ENCODE measurements around the gene SLC35G3.
"Not testable (repeated sequence)": the region's sequence is repeated elsewhere in the genome, so short reads cannot be mapped to it uniquely, and the experiment has no call there.

SLC35G3 gene

GRCh38 chr17:35194001-35194400 lies at the start of gene SLC35G3:
SLC35G3 (minus strand) TSS chr17:35194393; CDS start chr17:35194307, 86 bp downstream.
- DNase-seq, result not testable (repeated sequence)

GRCh38 chr17:35243561-35244340 lies 49.6 kb upstream of the SLC35G3 start:
- DNase-seq, result peak; percentile 81

DNA sequence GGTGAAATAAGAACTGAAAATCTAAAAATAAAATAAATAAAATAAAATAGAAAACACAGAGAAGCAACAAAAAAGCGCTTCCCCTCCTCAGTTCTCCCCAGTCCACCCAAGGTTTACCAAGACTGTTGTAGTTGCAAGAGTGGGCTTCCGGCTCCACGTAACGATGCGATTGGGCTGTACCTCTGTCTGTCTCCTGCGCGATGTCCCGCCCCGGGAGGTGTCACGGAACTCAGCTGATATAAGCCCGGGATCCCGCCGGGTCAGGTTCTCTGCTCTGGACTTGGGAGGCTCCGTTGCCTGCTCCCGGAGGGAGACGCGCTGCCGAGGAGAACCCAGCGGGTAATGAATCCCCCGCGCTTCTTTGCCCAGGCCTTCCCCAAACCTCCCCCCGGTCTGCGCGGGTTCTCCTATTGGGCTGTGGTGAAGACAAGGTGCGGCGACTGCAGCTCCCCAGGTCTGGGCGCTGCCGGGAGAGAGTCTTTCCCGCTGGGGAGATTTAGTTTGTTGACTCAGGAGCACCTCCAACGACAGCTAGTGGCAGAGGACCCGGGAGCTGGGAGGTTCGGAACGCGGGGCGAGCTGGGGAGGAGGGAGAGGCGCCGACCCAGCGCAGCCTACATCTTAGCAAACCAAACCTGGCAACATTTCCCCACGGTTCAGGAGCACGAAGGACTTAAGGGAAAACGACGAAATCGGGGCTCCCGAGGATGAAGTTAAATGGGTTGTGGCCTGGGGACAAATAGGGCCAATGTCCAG lies 48.8 kb upstream of the SLC35G3 start, which contains the start of gene SLFN5:
TSS of gene SLFN5 (plus strand) at position 268 of the 756 bp plus-strand sequence. CDS start 15,619 bp downstream, outside the sequence.
- peak; percentile 99 for DNase-seq

DNA sequence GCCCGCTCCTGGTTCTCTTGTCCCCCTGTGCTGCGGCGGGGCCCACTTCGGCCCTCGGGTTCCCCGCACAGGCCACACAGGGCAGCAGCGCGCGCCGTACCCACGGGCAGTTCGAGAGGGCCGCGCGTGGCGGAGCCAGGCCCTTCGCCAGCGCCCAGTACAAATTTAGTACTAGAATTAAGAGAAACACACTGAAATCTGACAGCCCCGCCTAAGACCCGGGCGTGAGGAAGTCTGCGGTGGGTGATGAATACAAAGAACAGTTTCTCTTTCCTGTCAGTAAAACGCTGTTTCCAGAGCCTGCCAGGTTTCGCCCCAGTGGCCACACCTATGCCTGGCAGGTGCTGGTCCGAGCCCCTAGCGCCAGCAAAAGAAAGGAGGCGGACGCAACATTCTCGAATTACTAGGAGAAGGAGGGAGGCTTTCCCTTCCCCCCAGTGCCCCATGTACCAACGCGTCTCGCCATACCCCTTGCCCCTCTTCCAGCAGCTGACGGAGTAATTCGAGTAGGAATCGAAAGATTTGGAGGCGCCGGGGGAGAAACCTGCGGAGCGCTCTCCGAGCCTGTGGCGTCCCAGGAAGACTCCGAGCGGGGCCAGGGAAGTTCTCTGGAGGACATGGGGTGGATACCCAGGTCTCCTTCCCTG lies 48.1 kb upstream of the SLC35G3 start:
- peak; percentile 88 for DNase-seq

GRCh38 chr17:35241520-35241919 lies 47.3 kb upstream of the SLC35G3 start:
- DNase-seq, result peak; percentile 69

DNA sequence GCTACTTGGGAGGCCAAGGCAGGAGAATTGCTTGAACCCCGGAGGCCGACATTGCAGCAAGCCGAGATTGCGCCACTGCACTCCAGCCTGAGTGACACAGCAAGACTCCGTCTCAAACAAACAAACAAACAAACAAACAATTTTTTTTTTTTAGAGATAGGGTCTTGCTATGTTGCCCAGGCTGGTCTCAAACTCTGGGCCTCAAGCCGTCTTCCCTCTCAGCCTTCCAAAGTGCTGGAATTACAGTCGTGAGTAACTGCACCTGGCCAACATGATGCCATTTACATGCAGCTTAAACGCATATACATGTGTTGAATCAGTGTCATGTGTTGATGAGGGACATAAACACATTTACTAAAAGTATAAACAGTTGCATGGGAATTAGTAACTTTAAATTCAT lies 46.7 kb upstream of the SLC35G3 start:
- no peak for DNase-seq

GRCh38 chr17:35239823-35240222 lies 45.6 kb upstream of the SLC35G3 start:
- no peak for DNase-seq

DNA sequence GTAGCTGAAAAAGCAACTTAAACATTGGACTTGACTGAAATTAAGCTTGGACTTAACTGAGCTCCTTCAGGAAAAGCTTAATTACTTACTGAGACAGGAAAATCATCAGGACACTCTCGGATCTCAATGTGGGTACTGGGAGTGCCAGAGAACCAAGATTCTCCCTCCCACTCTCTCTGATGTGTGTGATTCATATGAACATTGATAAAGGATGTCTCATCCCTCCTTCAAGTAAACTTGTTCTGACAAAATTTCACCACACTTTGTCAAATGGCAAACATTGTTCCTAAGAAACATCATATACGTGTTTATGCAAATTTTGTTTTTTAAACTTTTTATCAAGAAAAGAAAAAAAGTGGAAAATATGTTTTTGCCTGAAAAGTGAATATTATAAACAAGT lies 44.6 kb upstream of the SLC35G3 start:
- DNase-seq, result no peak

DNA sequence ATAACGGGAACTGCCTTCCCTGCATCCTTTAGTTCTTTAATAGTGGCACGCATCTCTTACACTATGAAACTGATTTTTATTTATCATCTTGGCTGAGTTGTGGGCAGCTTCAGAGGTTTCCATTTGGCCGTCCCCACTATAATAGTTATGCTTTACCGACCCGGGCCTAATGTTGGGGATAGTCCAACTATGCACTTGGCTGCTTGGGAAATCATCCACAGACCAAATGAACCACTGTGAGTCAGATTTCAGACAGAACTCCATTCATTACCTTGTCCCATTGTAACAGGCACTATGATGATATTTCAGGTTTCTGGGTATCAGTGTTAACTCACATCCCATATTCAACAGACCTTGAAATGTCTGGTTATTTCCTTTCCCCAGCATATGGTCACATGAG lies 42.6 kb upstream of the SLC35G3 start:
- DNase-seq, result no peak

DNA sequence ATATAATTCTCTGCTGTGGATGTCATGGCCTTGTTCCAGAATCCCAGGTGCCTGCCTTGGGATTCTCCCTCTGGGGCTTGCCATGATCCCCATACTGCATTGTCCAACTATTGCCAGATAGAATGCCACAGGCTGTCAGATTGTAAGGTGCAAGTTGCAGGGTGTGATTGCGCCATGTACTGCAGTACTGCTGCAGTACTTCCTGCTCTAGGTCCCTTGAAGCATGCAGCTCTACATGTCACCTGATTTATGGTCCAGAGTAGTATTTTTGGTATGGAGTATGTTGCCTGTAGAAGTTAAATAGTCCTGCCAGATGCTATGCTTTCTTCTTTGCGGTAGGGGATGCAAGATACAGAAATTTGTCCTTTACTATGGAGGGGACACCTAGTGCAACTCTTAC lies 41.7 kb upstream of the SLC35G3 start:
- DNase-seq, result no peak

- DNase-seq, result no peak
Measured at GRCh38 chr17:35235289-35235688, 41.1 kb upstream of the SLC35G3 start.

DNA sequence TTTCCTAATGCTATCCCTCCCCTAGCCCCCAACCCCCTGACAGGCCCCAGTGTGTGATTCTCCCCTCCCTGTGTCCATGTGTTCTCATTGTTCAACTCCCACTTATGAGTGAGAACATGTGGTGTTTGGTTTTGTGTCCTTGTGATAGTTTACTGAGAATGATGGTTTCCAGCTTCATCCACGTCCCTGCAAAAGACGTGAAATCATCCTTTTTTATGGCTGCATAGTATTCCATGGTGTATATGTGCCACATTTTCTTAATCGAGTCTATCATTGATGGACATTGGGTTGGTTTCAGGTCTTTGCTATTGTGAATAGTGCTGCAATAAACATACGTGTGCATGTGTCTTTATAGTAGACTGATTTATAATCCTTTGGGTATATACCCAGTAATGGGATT lies 40.1 kb upstream of the SLC35G3 start:
- DNase-seq, result not testable (repeated sequence)

- no peak for DNase-seq
Measured at GRCh38 chr17:35229638-35230037, 35.4 kb upstream of the SLC35G3 start.

DNA sequence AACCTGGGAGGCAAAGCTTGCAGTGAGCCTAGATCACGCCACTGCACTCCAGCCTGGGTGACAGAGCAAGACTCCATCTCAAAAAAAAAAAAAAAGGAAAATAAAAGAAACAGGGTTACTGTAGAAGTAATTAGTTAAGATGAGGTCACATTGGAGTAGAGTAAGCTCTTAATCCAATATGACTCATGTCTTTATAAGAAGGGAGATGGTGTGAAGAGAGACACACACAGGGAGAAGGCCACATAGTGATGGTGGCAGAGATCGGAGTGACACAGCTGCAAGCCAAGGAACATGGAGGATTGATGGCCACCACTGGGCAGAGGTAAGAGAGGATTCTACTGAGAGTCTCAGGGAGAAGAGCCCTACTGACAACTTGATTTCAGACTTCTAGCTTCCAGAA lies 33.4 kb upstream of the SLC35G3 start:
- no peak for DNase-seq

DNA sequence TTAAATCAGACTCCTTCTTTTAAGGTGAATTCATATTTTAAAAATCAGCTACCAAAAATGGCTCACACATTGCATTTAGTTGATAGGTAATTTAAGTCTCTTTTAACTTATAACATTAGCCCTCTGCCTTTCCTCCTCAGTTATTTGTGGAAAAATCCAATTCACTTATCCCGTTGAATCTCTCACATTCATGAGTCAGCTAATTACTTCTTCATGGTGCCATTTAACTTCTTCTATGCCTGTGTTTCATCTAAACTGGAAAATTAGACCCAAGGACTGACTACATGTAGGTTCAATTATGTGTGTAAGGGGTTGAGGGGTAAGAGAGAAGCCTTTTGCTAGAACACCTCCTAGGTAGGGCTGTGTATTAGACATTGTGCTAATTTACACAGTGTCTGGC lies 30.2 kb upstream of the SLC35G3 start:
- DNase-seq, result no peak

- DNase-seq, result no peak
Measured at GRCh38 chr17:35222452-35222851, 28.3 kb upstream of the SLC35G3 start.

DNA sequence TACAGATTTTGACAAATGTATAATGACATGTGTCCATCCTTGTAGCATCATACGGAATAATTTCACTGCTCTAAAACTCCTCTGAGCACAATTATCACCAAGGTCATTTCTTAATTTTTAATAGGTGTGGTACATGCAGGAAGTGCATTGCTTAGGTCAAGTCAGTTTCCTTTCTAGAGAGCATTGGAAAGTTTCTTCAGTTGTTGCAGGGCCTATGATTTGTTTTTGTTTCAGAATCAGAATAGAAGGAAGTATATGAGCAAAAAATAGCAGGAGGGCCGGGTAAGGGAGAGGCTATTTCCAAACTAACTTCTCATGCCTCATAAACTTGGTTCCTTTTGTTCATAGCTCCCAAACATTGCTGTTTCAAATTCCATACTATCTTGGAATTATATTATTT lies 24.7 kb upstream of the SLC35G3 start:
- no peak for DNase-seq

DNA sequence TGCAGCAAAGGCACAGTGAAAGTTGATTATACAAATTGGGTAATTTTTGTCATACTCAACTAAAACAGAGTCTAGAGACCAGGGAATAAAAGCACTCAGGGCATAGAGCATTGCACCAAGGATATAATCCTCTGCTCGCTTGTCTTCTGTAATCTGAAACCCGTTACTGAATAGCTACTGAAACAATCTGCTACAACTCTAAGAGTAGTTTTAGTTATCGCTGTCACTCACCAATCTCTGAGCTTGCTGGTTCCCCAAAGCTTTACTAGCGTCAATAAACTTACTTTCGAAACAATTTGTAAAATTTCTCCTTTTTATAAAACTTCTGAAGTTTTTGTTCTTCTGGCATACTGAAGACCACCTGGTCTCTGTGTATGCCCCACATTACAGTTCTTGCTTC lies 22.9 kb upstream of the SLC35G3 start:
- no peak for DNase-seq

- peak; percentile 79 for DNase-seq
Measured at GRCh38 chr17:35214631-35215273, 20.6 kb upstream of the SLC35G3 start.

- no peak for DNase-seq
Measured at GRCh38 chr17:35214192-35214591, 20.0 kb upstream of the SLC35G3 start.

DNA sequence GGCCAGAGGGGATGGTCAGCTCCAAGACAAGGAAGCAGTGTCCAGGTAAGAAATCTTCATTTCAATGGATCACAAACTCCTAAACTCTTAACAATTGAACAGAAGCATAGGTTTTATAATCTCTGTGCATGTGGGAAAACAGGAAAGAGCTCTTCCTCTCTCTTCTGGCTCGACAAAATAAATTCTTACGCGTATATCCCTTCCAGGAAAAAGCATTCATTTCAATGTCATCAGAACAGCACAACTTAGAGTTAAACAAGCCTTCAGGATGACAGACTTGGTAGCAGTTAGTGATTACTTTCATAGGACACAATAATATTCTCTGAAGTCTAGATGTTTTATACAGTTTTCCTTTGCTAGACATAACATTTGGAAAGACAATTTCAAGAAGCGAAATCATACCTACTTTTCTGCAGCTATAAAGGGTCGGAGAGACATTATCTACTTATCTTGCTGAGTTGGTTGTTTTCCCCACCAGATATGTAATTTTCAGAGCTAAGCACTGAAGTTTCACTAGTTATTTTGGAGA lies 19.3 kb upstream of the SLC35G3 start:
- DNase-seq, result no peak

DNA sequence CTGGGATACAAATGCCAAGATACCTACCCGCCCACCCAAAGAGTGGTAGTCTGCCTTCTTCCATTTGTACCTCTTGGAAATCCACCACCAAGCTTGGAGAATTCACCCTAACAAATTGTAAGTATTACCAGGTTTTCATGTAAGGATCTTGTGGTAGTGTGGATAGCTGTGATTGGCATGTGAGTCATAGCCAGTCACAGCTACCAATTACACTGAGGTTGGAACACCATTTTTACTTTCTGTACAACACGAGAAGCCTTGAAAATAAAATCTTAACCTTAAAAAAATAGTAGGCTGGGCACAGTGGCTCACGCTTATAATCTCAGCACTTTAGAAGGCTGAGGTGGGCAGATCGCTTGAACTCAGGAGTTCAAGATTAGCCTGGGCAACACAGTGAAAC lies 18.5 kb upstream of the SLC35G3 start:
- no peak for DNase-seq

GRCh38 chr17:35210741-35211140 lies 16.5 kb upstream of the SLC35G3 start:
- DNase-seq, result no peak

Measured in activated CD8-positive, alpha-beta memory T cell treated with anti-CD3 and anti-CD28 coated beads for 24 hours (primary cell).